HepG2 (cell line): ENCODE data around the gene RSKR. TPM values are rescaled to one million over a fixed set of nuclear protein-coding genes. Genes with fewer than 3 reads are reported as not detected.

ENCODE experiments used
- ATAD3A ChIP-seq: sonication (generic); formaldehyde crosslinking; IDR thresholded peaks from 2 replicates; pipeline ENCODE4 v1.4.0; 2020; ENCODE audit warnings: missing genetic modification reagents
- CAMTA2 ChIP-seq: sonication (generic); formaldehyde crosslinking; IDR thresholded peaks from 2 replicates; pipeline ENCODE4 v1.4.0; 2020; ENCODE audit warnings: mild to moderate bottlenecking, missing genetic modification reagents, borderline replicate concordance
- CBX2 ChIP-seq, 2 experiments: fragments of 200-600 bp in 1 of 2; sonication (generic); formaldehyde crosslinking in 1 of 2; IDR thresholded peaks; 2 replicates each; pipeline versions ENCODE4 v1.7.0 to v1.8.1; 2018 to 2022; ENCODE audit warnings: low read depth in 2 of 2, low read length in 1 of 2, mild to moderate bottlenecking in 1 of 2, missing genetic modification reagents in 1 of 2
- CSRNP2 ChIP-seq: sonication (generic); formaldehyde crosslinking; conservative IDR thresholded peaks from 2 replicates; pipeline ENCODE4 v1.8.0; 2022; ENCODE audit warnings: low read depth, missing genetic modification reagents
- DNMT3B ChIP-seq: conservative IDR thresholded peaks from 2 replicates; pipeline ENCODE4 v1.6.1; 2016; ENCODE audit warnings: missing biosample characterization, control low read depth
- EEA1 ChIP-seq: sonication (generic); formaldehyde crosslinking; IDR thresholded peaks from 2 replicates; pipeline ENCODE4 v1.5.1; 2020; ENCODE audit warnings: mild to moderate bottlenecking, missing genetic modification reagents, borderline replicate concordance
- EP300 ChIP-seq, 3 experiments: sonication (generic) in 1 of 3; formaldehyde crosslinking in 1 of 3; IDR thresholded peaks; 2 replicates each; pipeline versions ENCODE4 v1.5.1 to v1.6.1; 2011 to 2020; ENCODE audit warnings: low read depth in 2 of 3, low read length in 2 of 3, borderline replicate concordance in 1 of 3, improper control_type of control experiment in 1 of 3, mild to moderate bottlenecking in 1 of 3, missing genetic modification reagents in 1 of 3, moderate library complexity in 1 of 3
- KLF12 ChIP-seq: sonication (generic); formaldehyde crosslinking; IDR thresholded peaks from 2 replicates; pipeline ENCODE4 v1.4.0; 2020; ENCODE audit warnings: missing genetic modification reagents, borderline replicate concordance
- MEIS2 ChIP-seq: sonication (generic); formaldehyde crosslinking; IDR thresholded peaks from 2 replicates; pipeline ENCODE4 v1.9.0; 2021; ENCODE audit warnings: mild to moderate bottlenecking, missing genetic modification reagents
- MIER2 ChIP-seq: IDR thresholded peaks from 2 replicates; pipeline ENCODE4 v1.6.1; 2016; ENCODE audit warnings: missing biosample characterization, missing genetic modification reagents
- MTF2 ChIP-seq: sonication (generic); formaldehyde crosslinking; IDR thresholded peaks from 2 replicates; pipeline ENCODE4 v1.5.0; 2020; ENCODE audit warnings: missing genetic modification reagents, borderline replicate concordance
- NR2F2 ChIP-seq: IDR thresholded peaks from 2 replicates; pipeline ENCODE4 v1.6.1; 2012; ENCODE audit warnings: low read depth, inconsistent platforms, borderline replicate concordance
- POLR2AphosphoS5 ChIP-seq: IDR thresholded peaks from 2 replicates; pipeline ENCODE4 v1.6.1; 2012; ENCODE audit warnings: low read depth, low read length
- PRPF4 ChIP-seq: fragments of 200-400 bp; formaldehyde crosslinking; IDR thresholded peaks from 2 replicates; pipeline ENCODE4 v1.6.1; 2016; ENCODE audit warnings: low read length, low read depth; ENCODE audit not compliant: poor library complexity, severe bottlenecking
- RBFOX2 ChIP-seq: fragments of 200-400 bp; formaldehyde crosslinking; IDR thresholded peaks from 2 replicates; pipeline ENCODE4 v1.6.1; 2017; ENCODE audit warnings: low read depth, mild to moderate bottlenecking, low read length
- RNF2 ChIP-seq: fragments of 450-650 bp; conservative IDR thresholded peaks from 2 replicates; pipeline ENCODE4 v1.6.1; 2016; ENCODE audit warnings: low read depth
- SAP130 ChIP-seq: IDR thresholded peaks from 2 replicates; pipeline ENCODE4 v1.6.1; 2016; ENCODE audit warnings: low read depth
- STAT5B ChIP-seq: sonication (generic); formaldehyde crosslinking; IDR thresholded peaks from 2 replicates; pipeline ENCODE4 v1.4.0; 2020; ENCODE audit warnings: missing genetic modification reagents
- TFAP4 ChIP-seq: sonication (generic); IDR thresholded peaks from 2 replicates; pipeline ENCODE4 v1.6.1; 2016; ENCODE audit warnings: low read depth, borderline replicate concordance
- THAP11 ChIP-seq: IDR thresholded peaks from 2 replicates; pipeline ENCODE4 v1.6.1; 2016; ENCODE audit warnings: missing biosample characterization, missing genetic modification reagents
- ZIK1 ChIP-seq: sonication (generic); formaldehyde crosslinking; IDR thresholded peaks from 2 replicates; pipeline ENCODE4 v1.5.0; 2020; ENCODE audit warnings: mild to moderate bottlenecking, low read depth, missing genetic modification reagents, borderline replicate concordance
- ZNF556 ChIP-seq: sonication (generic); formaldehyde crosslinking; IDR thresholded peaks from 2 replicates; pipeline ENCODE4 v1.4.0; 2020; ENCODE audit warnings: mild to moderate bottlenecking, missing genetic modification reagents, borderline replicate concordance
- ZNF629 ChIP-seq: sonication (generic); formaldehyde crosslinking; conservative IDR thresholded peaks from 2 replicates; pipeline ENCODE4 v1.5.0; 2020; ENCODE audit warnings: missing genetic modification reagents
- ZNF800 ChIP-seq: sonication (generic); formaldehyde crosslinking; IDR thresholded peaks from 2 replicates; pipeline ENCODE4 v1.4.0; 2020; ENCODE audit warnings: missing genetic modification reagents
- ZNF839 ChIP-seq: sonication (generic); formaldehyde crosslinking; IDR thresholded peaks from 2 replicates; pipeline ENCODE4 v1.4.0; 2020; ENCODE audit warnings: missing genetic modification reagents, mild to moderate bottlenecking, borderline replicate concordance
- polyA plus RNA-seq, 8 experiments: library from polyadenylated mRNA; depleted of rRNA in 3 of 8; stranded (reverse) in 7 of 8; unstranded in 1 of 8; fragments of >200 nt; fragmentation: Illumina TruSeq in 4 of 8; extraction: Trizol in 4 of 8; gene quantifications; 2 replicates each; pipeline versions ENCODE4 v1.2.1 to v1.2.3, GENCODE V29; 2011 to 2016; ENCODE audit warnings: low read depth in 4 of 8, missing spikeins in 1 of 8, mixed read lengths in 1 of 8; ENCODE audit not compliant: insufficient read depth in 1 of 8
- total RNA-seq, 5 experiments: library from RNA; depleted of rRNA; stranded (reverse); fragments of >200 nt; fragmentation: Illumina TruSeq; extraction: Trizol; gene quantifications; 2 replicates each; pipeline ENCODE4 v1.2.3, GENCODE V29; 2016; ENCODE audit warnings: low read depth in 1 of 5

RSKR gene
- total and polyA plus RNA-seq, 2 of the 13 experiments (the other 11 are each of a cell fraction or from before 2014, with no cell fraction given) = 5.0 to 10.4 TPM

- TF ChIP-seq THAP11 (peak; percentile 92), ZNF629 (CRISPR knock-in tag) (no peak), CSRNP2 (CRISPR knock-in tag) (no peak), STAT5B (CRISPR knock-in tag) (no peak), ZNF556 (CRISPR knock-in tag) (peak; percentile 60; the same call in 1 of the 2 replicates), MIER2 (CRISPR knock-in tag) (no peak), EEA1 (no peak; the same call in 1 of the 2 replicates), PRPF4 (no peak), CAMTA2 (CRISPR knock-in tag) (no peak), POLR2AphosphoS5 (peak; percentile 80), KLF12 (CRISPR knock-in tag) (no peak), TFAP4 (no peak), MTF2 (CRISPR knock-in tag) (peak; percentile 41; the same call in 1 of the 2 replicates), DNMT3B (CRISPR knock-in tag) (no peak; the same call in 1 of the 2 replicates), ATAD3A (CRISPR knock-in tag) (no peak), ZIK1 (no peak), RBFOX2 (peak; percentile 90), SAP130 (CRISPR knock-in tag) (peak; percentile 96), ZNF800 (CRISPR knock-in tag) (no peak), RNF2 (no peak), EP300 (IDR thresholded peaks at IDR 0.05; ENCODE audit: low read depth in 2 of 2, low read length in 2 of 2) (no peak), EP300 (CRISPR knock-in tag; IDR thresholded peaks at IDR 0.05; ENCODE audit: borderline replicate concordance) (no peak), MEIS2 (CRISPR knock-in tag) (no peak), NR2F2 (no peak; the same call in 1 of the 2 replicates), CBX2 (IDR thresholded peaks at IDR 0.05; ENCODE audit: low read depth, low read length) (no peak), CBX2 (CRISPR knock-in tag; IDR thresholded peaks at IDR 0.05; ENCODE audit: low read depth) (no peak), ZNF839 (peak; percentile 72; the same call in 1 of the 2 replicates)
Measured at GRCh38 chr17:28661635-28662526, 47.9 kb upstream of the RSKR start, which contains the start of the genes SDF2 and SUPT6H (continued).
